ENCODE data around the gene MYH2. TPM values are rescaled to one million over a fixed set of nuclear protein-coding genes. Genes with fewer than 3 reads are reported as not detected.
"Not testable (repeated sequence)": the region's sequence is repeated elsewhere in the genome, so short reads cannot be mapped to it uniquely, and the experiment has no call there.

The MYH2 gene
- total and polyA plus RNA-seq, 2 of the 4 experiments (the other 2 are of a cell fraction) = not detected

DNA sequence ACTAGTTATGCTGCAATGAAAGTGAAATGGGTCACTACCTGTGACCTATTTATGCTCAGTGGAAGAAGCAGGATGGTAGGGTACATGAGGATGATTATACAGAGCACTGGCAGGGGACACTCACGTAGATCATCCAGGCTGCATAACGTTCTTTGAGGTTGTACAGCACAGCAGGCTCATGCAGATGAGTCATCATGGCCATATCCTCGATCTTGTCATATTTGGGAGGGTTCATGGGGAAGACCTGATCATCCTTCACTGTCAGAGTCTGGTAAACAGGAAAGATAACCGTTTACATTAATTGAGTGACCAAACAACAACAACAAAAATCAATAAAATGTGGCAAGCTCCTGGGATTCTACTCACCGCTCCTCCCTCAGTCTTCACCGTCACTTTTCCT, 2.1 kb downstream of the MYH2 start:
- H4K20me1 ChIP-seq (ENCODE audit: insufficient read depth, low read length) = no peaks in the 10 kb centered on the region
- in situ Hi-C loops (cut with MboI; ENCODE audit: low sequenced_read_pairs) = no loop called here

GRCh38 chr17:10543486-10543885, 6.0 kb downstream of the MYH2 start:
- H3K4me3 ChIP-seq (ENCODE audit: insufficient read depth, low read depth, low read length); H3K79me1 ChIP-seq (ENCODE audit: low read depth in 1 of 2, low read length in 2 of 2); H3K27me3 ChIP-seq (ENCODE audit: control insufficient read depth, insufficient read depth, low read length); H3K23ac ChIP-seq (ENCODE audit: low read depth, low read length); H3K18ac ChIP-seq (ENCODE audit: low read depth, low read length); H2BK5ac ChIP-seq (ENCODE audit: low read depth, low read length, poor library complexity, severe bottlenecking); DNase-seq; BruUV-seq (replicated peaks); H4K8ac ChIP-seq (ENCODE audit: low read depth in 2 of 2, low read length in 2 of 2); H3K9me3 ChIP-seq (ENCODE audit: control insufficient read depth, insufficient read depth, low read length); POLR2A ChIA-PET (ENCODE audit: unreplicated experiment); H3K4me2 ChIP-seq (ENCODE audit: low read depth, low read length); H2BK20ac ChIP-seq (ENCODE audit: low read depth, low read length); H3K27ac ChIP-seq (ENCODE audit: insufficient read depth, low read length); CTCF ChIA-PET; H3K9me1 ChIP-seq (ENCODE audit: insufficient read depth, low read length); H2AFZ ChIP-seq (replicated peaks; ENCODE audit: low read length, poor library complexity); H3K14ac ChIP-seq (replicated peaks; ENCODE audit: low read depth, low read length); H3K4ac ChIP-seq (ENCODE audit: low read depth, low read length); H4K20me1 ChIP-seq (ENCODE audit: insufficient read depth, low read length); H2BK120ac ChIP-seq (ENCODE audit: low read depth, low read length); H2AK5ac ChIP-seq (ENCODE audit: low read depth, low read length); H3K9ac ChIP-seq (ENCODE audit: low read depth, low read length); dilution Hi-C loops (cut with HindIII; ENCODE audit: low sequenced_read_pairs, unreplicated experiment); ATAC-seq (ENCODE audit: low read depth); in situ Hi-C loops (cut with MboI; ENCODE audit: low sequenced_read_pairs); H2BK15ac ChIP-seq (ENCODE audit: low read depth, low read length); H3K36me3 ChIP-seq (ENCODE audit: control insufficient read depth, insufficient read depth, low read length); H3K4me1 ChIP-seq (ENCODE audit: control insufficient read depth, insufficient read depth, low read length); intact Hi-C loops (cut with micrococcal nuclease); H3K56ac ChIP-seq (ENCODE audit: extremely low read depth, insufficient read depth, low read length); H4K5ac ChIP-seq (ENCODE audit: low read depth, low read length); H2AK9ac ChIP-seq (replicated peaks; ENCODE audit: low read depth, low read length, poor library complexity); H4K91ac ChIP-seq (ENCODE audit: insufficient read depth, low read depth, low read length): not testable (repeated sequence)
- no CpG with 5 or more reads among the region's 5 CpGs for WGBS, 2 experiments (ENCODE audit: extremely low coverage in 2 of 2, insufficient read length in 1 of 2)

More for the DNA sequence above, 2.1 kb downstream of the MYH2 start:
- Histone ChIP-seq H3K9ac (ENCODE audit: low read depth, low read length) (no peak overlapping the region), H3K9me3 (ENCODE audit: control insufficient read depth, insufficient read depth, low read length) (peaks cover 2% of the 10 kb centered on the region; the same call in 1 of the 2 replicates), H2AFZ (replicated peaks; ENCODE audit: low read length, poor library complexity) (no peak overlapping the region), H3K27me3 (ENCODE audit: control insufficient read depth, insufficient read depth, low read length) (no peaks in the 10 kb centered on the region), H2BK20ac (ENCODE audit: low read depth, low read length) (no peak overlapping the region), H3K4me2 (ENCODE audit: low read depth, low read length) (no peak overlapping the region), H4K5ac (ENCODE audit: low read depth, low read length) (no peak overlapping the region), H3K36me3 (ENCODE audit: control insufficient read depth, insufficient read depth, low read length) (no peaks in the 10 kb centered on the region), H3K27ac (ENCODE audit: insufficient read depth, low read length) (no peak overlapping the region), H3K23ac (ENCODE audit: low read depth, low read length) (no peak overlapping the region), H3K14ac (replicated peaks; ENCODE audit: low read depth, low read length) (no peak overlapping the region), H3K9me1 (ENCODE audit: insufficient read depth, low read length) (no peaks in the 10 kb centered on the region), H3K4ac (ENCODE audit: low read depth, low read length) (no peak overlapping the region), H3K4me1 (ENCODE audit: control insufficient read depth, insufficient read depth, low read length) (no peaks in the 10 kb centered on the region), H4K91ac (ENCODE audit: insufficient read depth, low read depth, low read length) (no peak overlapping the region), H4K8ac (ENCODE audit: low read depth in 2 of 2, low read length in 2 of 2) (no peak overlapping the region), H2BK5ac (ENCODE audit: low read depth, low read length, poor library complexity, severe bottlenecking) (no peak overlapping the region), H2AK5ac (ENCODE audit: low read depth, low read length) (no peak overlapping the region), H3K79me1 (ENCODE audit: low read depth in 1 of 2, low read length in 2 of 2) (no peaks in the 10 kb centered on the region), H3K56ac (ENCODE audit: extremely low read depth, insufficient read depth, low read length) (no peak overlapping the region), H2BK120ac (ENCODE audit: low read depth, low read length) (no peak overlapping the region), H3K18ac (ENCODE audit: low read depth, low read length) (no peak overlapping the region), H2AK9ac (replicated peaks; ENCODE audit: low read depth, low read length, poor library complexity) (no peak overlapping the region), H2BK15ac (ENCODE audit: low read depth, low read length) (no peak overlapping the region), H3K4me3 (ENCODE audit: insufficient read depth, low read depth, low read length) (no peak overlapping the region)
- TF ChIP-seq, protein P1, sequence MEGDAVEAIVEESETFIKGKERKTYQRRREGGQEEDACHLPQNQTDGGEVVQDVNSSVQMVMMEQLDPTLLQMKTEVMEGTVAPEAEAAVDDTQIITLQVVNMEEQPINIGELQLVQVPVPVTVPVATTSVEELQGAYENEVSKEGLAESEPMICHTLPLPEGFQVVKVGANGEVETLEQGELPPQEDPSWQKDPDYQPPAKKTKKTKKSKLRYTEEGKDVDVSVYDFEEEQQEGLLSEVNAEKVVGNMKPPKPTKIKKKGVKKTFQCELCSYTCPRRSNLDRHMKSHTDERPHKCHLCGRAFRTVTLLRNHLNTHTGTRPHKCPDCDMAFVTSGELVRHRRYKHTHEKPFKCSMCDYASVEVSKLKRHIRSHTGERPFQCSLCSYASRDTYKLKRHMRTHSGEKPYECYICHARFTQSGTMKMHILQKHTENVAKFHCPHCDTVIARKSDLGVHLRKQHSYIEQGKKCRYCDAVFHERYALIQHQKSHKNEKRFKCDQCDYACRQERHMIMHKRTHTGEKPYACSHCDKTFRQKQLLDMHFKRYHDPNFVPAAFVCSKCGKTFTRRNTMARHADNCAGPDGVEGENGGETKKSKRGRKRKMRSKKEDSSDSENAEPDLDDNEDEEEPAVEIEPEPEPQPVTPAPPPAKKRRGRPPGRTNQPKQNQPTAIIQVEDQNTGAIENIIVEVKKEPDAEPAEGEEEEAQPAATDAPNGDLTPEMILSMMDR (conservative IDR thresholded peaks at IDR 0.05; ENCODE audit: low read depth, low read length) = no peak
- TF ChIP-seq RCOR1 (IDR thresholded peaks at IDR 0.05; ENCODE audit: insufficient replicate concordance, low read length) = no peak
- ChIA-PET CTCF (no interaction called here), POLR2A (ENCODE audit: unreplicated experiment) (no interaction called here)
- WGBS, 2 experiments (ENCODE audit: extremely low coverage in 2 of 2, insufficient read length in 1 of 2) = 56% methylated on average over 4 of the region's 6 CpGs; no CpG with 5 or more reads in 1 of the 2 experiments
- intact Hi-C loops (cut with micrococcal nuclease) (no loop called here), dilution Hi-C loops (cut with HindIII; ENCODE audit: low sequenced_read_pairs, unreplicated experiment) (no loop called here)
- no peak for ATAC-seq (ENCODE audit: low read depth)
- BruUV-seq (replicated peaks) = no TSS peak
- DNase-seq = no peak
